ENCODE measurements around the gene DYNC1H1.

GRCh38 chr14:102077382-102077709, 113.0 kb downstream of the DYNC1H1 start:
- TF ChIP-seq CTCF (IDR thresholded peaks at IDR 0.05) (no peak), POLR2A (IDR thresholded peaks at IDR 0.05) (no peak)

Measured in adrenal gland (tissue), 5 donors.